GM12878 (cell line): ENCODE results near the gene CHCHD6. TPM values are rescaled to one million over a fixed set of nuclear protein-coding genes. Genes with fewer than 3 reads are reported as not detected.

Source experiments
- ATAC-seq: fragments of 200-7000 bp; cut with Tn5 transposase; 3 replicates; pipeline ENCODE4 v1.9.1; 2020; ENCODE audit warnings: mild to moderate bottlenecking, moderate library complexity
- BruUV-seq: library from RNA; stranded (reverse); fragments of 400-500 nt; replicated peaks from 2 replicates; lab custom pipeline; 2021; lab: Mats Ljungman, UMichigan
- CTCF ChIA-PET: fragments of 300-600 bp; sonication (Branson Sonifier 250); formaldehyde crosslinking; extraction: SDS; loops from one replicate; lab custom pipeline; 2021; ENCODE audit warnings: inconsistent platforms; lab: Yijun Ruan, JAX
- POLR2A ChIA-PET: fragments of 350-600 bp; formaldehyde crosslinking; extraction: SDS; loops from one replicate; lab custom pipeline; 2021; ENCODE audit warnings: inconsistent platforms; lab: Charles Lee
- RAD21 ChIA-PET: fragments of 300-600 bp; sonication (Branson Sonifier 250); formaldehyde crosslinking; loops from one replicate; lab custom pipeline; 2023; ENCODE audit warnings: antibody characterized with exemption; ENCODE audit not compliant: unreplicated experiment; lab: Charles Lee
- SMC1A ChIA-PET: fragments of 300-600 bp; sonication (Branson Sonifier 250); formaldehyde crosslinking; loops from one replicate; lab custom pipeline; 2023; ENCODE audit not compliant: unreplicated experiment, uncharacterized antibody; lab: Charles Lee
- DNase-seq: peaks from one replicate; pipeline ENCODE4 v3.0.0-alpha.2; 2011; ENCODE audit warnings: low read depth, low spot score
- FAIRE-seq: peaks from 3 replicates; lab custom pipeline; 2011; peaks lifted over from hg19 to GRCh38; lab: Jason Lieb, UNC
- H2AFZ ChIP-seq: 2 replicates; pipeline ENCODE4 v1.6.0; 2011; ENCODE audit warnings: low read depth, low read length, control low read depth; ENCODE audit not compliant: control insufficient read depth
- H3K27ac ChIP-seq: 2 replicates; pipeline ENCODE4 v1.5.1; 2011; ENCODE audit warnings: control low read depth; ENCODE audit not compliant: control insufficient read depth, insufficient read depth
- H3K27me3 ChIP-seq, 2 experiments: replicated peaks in 1 of 2; 2 replicates each; pipeline versions ENCODE4 v1.6.0 to v1.6.1; 2011; ENCODE audit warnings: low read length in 1 of 2; ENCODE audit not compliant: control insufficient read depth in 2 of 2, insufficient read depth in 2 of 2
- H3K36me3 ChIP-seq, 2 experiments: 2 replicates each; pipeline ENCODE4 v1.5.1; 2011; ENCODE audit warnings: low read length in 1 of 2; ENCODE audit not compliant: control insufficient read depth in 2 of 2, insufficient read depth in 2 of 2
- H3K4me1 ChIP-seq: 2 replicates; pipeline ENCODE4 v1.6.1; 2011; ENCODE audit warnings: mild to moderate bottlenecking, low read length, moderate library complexity, mixed read lengths; ENCODE audit not compliant: control insufficient read depth, insufficient read depth
- H3K4me2 ChIP-seq: 2 replicates; pipeline ENCODE4 v1.6.0; 2011; ENCODE audit warnings: control low read depth; ENCODE audit not compliant: control insufficient read depth, insufficient read depth
- H3K4me3 ChIP-seq: fragments of 200-600 bp; sonication (generic); 2 replicates; pipeline ENCODE4 v1.5.1; 2016
- H3K79me2 ChIP-seq: 2 replicates; pipeline ENCODE4 v1.6.0; 2011; ENCODE audit warnings: low read length; ENCODE audit not compliant: control insufficient read depth, insufficient read depth
- H3K9ac ChIP-seq: 2 replicates; pipeline ENCODE4 v1.8.0; 2011; ENCODE audit warnings: low read length, control low read depth, mixed read lengths; ENCODE audit not compliant: control insufficient read depth, insufficient read depth
- H3K9me3 ChIP-seq: replicated peaks from 3 replicates; pipeline ENCODE4 v1.5.1; 2011; ENCODE audit warnings: mild to moderate bottlenecking, low read length; ENCODE audit not compliant: control insufficient read depth, insufficient read depth
- H4K20me1 ChIP-seq: 2 replicates; pipeline ENCODE4 v1.6.0; 2011; ENCODE audit not compliant: control insufficient read depth, insufficient read depth
- ATF3 ChIP-seq: IDR thresholded peaks from 2 replicates; pipeline ENCODE4 v1.6.1; 2011; ENCODE audit warnings: low read depth, mild to moderate bottlenecking, low read length, moderate library complexity, borderline replicate concordance; ENCODE audit errors: extremely low read depth
- CBX3 ChIP-seq: fragments of 200-600 bp; sonication (generic); IDR thresholded peaks from 2 replicates; pipeline ENCODE4 v1.6.1; 2016; ENCODE audit warnings: low read depth, borderline replicate concordance
- CEBPZ ChIP-seq: fragments of 150-350 bp; IDR thresholded peaks from 2 replicates; pipeline ENCODE4 v1.6.1; 2016; ENCODE audit warnings: low read depth, low read length
- FOXK2 ChIP-seq: fragments of 450-650 bp; IDR thresholded peaks from 2 replicates; pipeline ENCODE4 v1.6.1; 2017; ENCODE audit warnings: mild to moderate bottlenecking, moderate library complexity
- HSF1 ChIP-seq: fragments of 150-350 bp; IDR thresholded peaks from 2 replicates; pipeline ENCODE4 v1.6.1; 2014; ENCODE audit warnings: mild to moderate bottlenecking, low read depth, low read length
- KAT2A ChIP-seq: conservative IDR thresholded peaks from 2 replicates; pipeline ENCODE4 v1.6.1; 2011; ENCODE audit warnings: low read depth, low read length; ENCODE audit not compliant: control insufficient read depth
- KLF5 ChIP-seq: fragments of 450-650 bp; IDR thresholded peaks from 2 replicates; pipeline ENCODE4 v1.6.1; 2014; ENCODE audit warnings: mild to moderate bottlenecking; ENCODE audit not compliant: partially characterized antibody
- SP1 ChIP-seq: IDR thresholded peaks from one replicate; pipeline ENCODE4 v1.6.1; 2011; ENCODE audit warnings: low read depth, low read length
- WGBS: methylation state at CpG from one replicate; pipeline ENCODE4 v1.1.6; 2016; ENCODE audit warnings: low lambda C conversion rate; ENCODE audit not compliant: insufficient replicate concordance, insufficient coverage; ENCODE audit errors: missing lambda C conversion rate; 5-methylcytosine and 5-hydroxymethylcytosine counted together
- in situ Hi-C: fragments of 300-500 bp; cut with MboI; formaldehyde crosslinking; loops from 9 replicates; pipeline ENCODE4 v1.14.3; 2018; ENCODE audit warnings: mixed read lengths
- intact Hi-C: fragments of 100-400 bp; cut with micrococcal nuclease; formaldehyde crosslinking; loops from one replicate; pipeline ENCODE4 v1.14.2; 2022; ENCODE audit not compliant: unreplicated experiment
- polyA plus RNA-seq, 11 experiments: library from polyadenylated mRNA; depleted of rRNA in 4 of 11; unstranded in 6 of 11; stranded (reverse) in 5 of 11; fragments of >200 nt; fragmentation: Nextera tagmentation in 4 of 11; fragmentation: Illumina TruSeq in 1 of 11; extraction: Ambion mirVana in 4 of 11; extraction: Trizol in 1 of 11; gene quantifications; 1 replicate in 1 of 11; 2 replicates in 10 of 11; pipeline versions ENCODE4 v1.2.1 to v1.2.3, GENCODE V29; 2011 to 2016; ENCODE audit warnings: inconsistent platforms in 2 of 11, missing spikeins in 2 of 11, low read depth in 1 of 11
- total RNA-seq, 4 experiments: library from RNA; depleted of rRNA in 3 of 4; stranded (reverse); fragments of >200 nt in 3 of 4; fragmentation: Illumina TruSeq in 1 of 4; extraction: Trizol in 1 of 4; gene quantifications; 2 replicates each; pipeline versions ENCODE4 v1.2.1 to v1.2.3, GENCODE V29; 2013 to 2021

CHCHD6 gene
- total and polyA plus RNA-seq, 10 of the 15 experiments (the other 5 are each of a cell fraction or from before 2014, with no cell fraction given), result 2.7 to 16.7 (median 12.3) TPM

GRCh38 chr3:126743350-126743749 lies 39.3 kb downstream of the CHCHD6 start:
- Histone ChIP-seq H4K20me1 (no peaks in the 10 kb centered on the region; the same call in 1 of the 2 replicates), H3K27me3 (no peaks in the 10 kb centered on the region), H3K4me1 (no peaks in the 10 kb centered on the region), H3K79me2 (no peaks in the 10 kb centered on the region), H3K36me3 (no peaks in the 10 kb centered on the region; a peak in 1 of 4 replicates), H3K9me3 (no peaks in the 10 kb centered on the region; the same call in 2 of the 3 replicates), H2AFZ (no peak overlapping the region), H3K4me3 (no peak overlapping the region), H3K27ac (no peak overlapping the region), H3K9ac (no peak overlapping the region), H3K4me2 (no peak overlapping the region)
- CTCF ChIA-PET, result interaction anchor here (1.6 kb wide), 1 partner anchor 9 kb away, joined by 4 read pairs; no protein-coding TSS in a partner anchor
- in situ Hi-C loops (no loop called here), intact Hi-C loops (no loop called here)
- ATAC-seq (no peak), FAIRE-seq (no peak), DNase-seq (no peak)
- POLR2A ChIA-PET, result no interaction called here
- no TSS peak for BruUV-seq
- RAD21 ChIA-PET, result no interaction called here
- TF ChIP-seq KAT2A, result no peak
- no peak for TF ChIP-seq KLF5
- TF ChIP-seq FOXK2, result no peak
- TF ChIP-seq SP1, result no peak
- WGBS, result 69% methylated on average over 5 of the region's 5 CpGs
- SMC1A ChIA-PET, result interaction anchor here (0.7 kb wide), 1 partner anchor 12 kb away, joined by 3 read pairs; no protein-coding TSS in a partner anchor

GRCh38 chr3:126743781-126744180 lies 39.7 kb downstream of the CHCHD6 start:
- in situ Hi-C loops, result no loop called here
- no peak for FAIRE-seq
- no peak overlapping the region for H3K4me3 ChIP-seq
- no peaks in the 10 kb centered on the region; a peak in 1 of 4 replicates for H3K36me3 ChIP-seq
- BruUV-seq, result no TSS peak
- no peaks in the 10 kb centered on the region; the same call in 2 of the 3 replicates for H3K9me3 ChIP-seq
- H3K27ac ChIP-seq, result no peak overlapping the region
- intact Hi-C loops, result no loop called here
- no peaks in the 10 kb centered on the region for H3K27me3 ChIP-seq
- no peak overlapping the region for H2AFZ ChIP-seq
- ChIA-PET SMC1A (no interaction called here), POLR2A (no interaction called here), CTCF (interaction anchor here (0.7 kb wide), 1 partner anchor 363 kb away, joined by 3 read pairs; no protein-coding TSS in a partner anchor), RAD21 (no interaction called here)
- no peak for DNase-seq
- no peaks in the 10 kb centered on the region for H3K79me2 ChIP-seq
- no peaks in the 10 kb centered on the region for H3K4me1 ChIP-seq
- no peak for ATAC-seq
- H3K9ac ChIP-seq, result no peak overlapping the region
- 85% methylated on average over 5 of the region's 5 CpGs for WGBS
- no peak overlapping the region for H3K4me2 ChIP-seq
- no peaks in the 10 kb centered on the region; the same call in 1 of the 2 replicates for H4K20me1 ChIP-seq
- TF ChIP-seq HSF1 (no peak), ATF3 (no peak), CBX3 (no peak), CEBPZ (no peak)
